ENCODE results near the gene NDC80. TPM values are rescaled to one million over a fixed set of nuclear protein-coding genes. Genes with fewer than 3 reads are reported as not detected.
A peak's percentile ranks its signal among the peaks of the same experiment; 100 is the strongest.
"Not testable (repeated sequence)": the region's sequence is repeated elsewhere in the genome, so short reads cannot be mapped to it uniquely, and the experiment has no call there.

Gene NDC80
- total RNA-seq: 0.91 TPM

DNA sequence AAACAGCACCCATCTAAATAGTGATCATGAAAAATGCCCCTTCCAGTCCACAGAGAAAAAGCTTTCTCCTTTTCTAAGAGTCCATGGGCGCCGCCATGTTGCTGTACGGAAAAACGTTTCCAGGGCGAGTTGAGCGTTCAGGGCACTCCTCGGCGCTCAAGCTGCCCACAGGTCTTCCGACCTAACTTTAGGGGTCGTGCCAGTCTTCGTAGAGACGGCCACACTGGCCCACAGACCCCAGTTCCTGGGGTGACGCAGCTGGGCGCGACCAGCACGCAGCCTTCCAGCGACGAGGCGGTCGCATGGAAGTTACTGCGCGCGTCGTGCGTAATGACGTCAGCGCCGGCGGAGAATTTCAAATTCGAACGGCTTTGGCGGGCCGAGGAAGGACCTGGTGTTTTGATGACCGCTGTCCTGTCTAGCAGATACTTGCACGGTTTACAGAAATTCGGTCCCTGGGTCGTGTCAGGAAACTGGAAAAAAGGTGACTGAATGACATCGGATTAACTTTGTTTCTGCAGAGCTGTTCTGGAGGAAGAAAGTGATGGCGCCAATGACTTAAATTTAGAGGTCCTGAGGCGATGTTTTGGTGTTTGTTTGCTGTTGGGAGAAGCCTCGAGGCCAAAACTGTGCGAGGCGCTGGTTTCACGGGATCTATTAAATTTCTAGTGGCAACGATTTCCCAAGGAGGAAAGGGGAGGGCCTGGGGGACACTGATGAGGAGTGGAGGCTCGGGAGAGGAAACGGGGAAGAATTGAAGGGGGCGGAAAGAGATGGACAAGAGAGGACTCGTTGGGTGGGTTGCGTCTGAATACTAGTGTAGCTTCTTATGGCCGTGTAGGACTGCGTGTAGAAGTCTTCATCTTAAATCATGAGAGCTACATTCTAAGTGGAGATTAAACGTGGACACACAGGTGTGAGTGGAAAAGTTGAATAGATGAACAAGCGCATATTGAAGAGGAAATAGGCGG is at the start of gene NDC80, which contains the start of gene METTL4:
TSS of gene NDC80 (plus strand) at position 358 of the 971 bp plus-strand sequence. CDS start 1,429 bp downstream, outside the sequence.
TSS of gene METTL4 (minus strand) at position 306 of the 971 bp plus-strand sequence. CDS start 4,289 bp downstream, outside the sequence.
- peak; percentile 85 for DNase-seq (ENCODE audit: low spot score)

- no peak for DNase-seq (ENCODE audit: low spot score)
Measured at GRCh38 chr18:2522112-2522511, 49.2 kb upstream of the NDC80 start.

DNA sequence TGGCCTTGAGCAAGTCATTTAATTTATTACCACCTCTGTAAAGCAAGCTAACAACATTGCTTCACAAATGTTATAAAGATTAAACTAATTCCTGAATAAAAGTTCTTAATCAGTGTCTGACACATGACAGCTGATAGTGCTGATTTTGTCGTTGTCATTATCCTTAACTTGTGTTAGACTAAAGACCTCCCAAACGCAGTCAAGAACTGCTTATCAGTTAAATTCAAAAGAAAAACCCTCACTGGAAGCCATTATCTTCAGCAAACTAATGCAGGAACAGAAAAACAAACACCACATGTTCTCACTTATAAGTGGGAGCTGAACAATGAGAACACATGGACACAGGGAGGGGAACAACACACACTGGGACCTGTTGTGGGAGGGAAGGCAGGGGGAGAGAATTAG is 46.6 kb upstream of the NDC80 start:
- DNase-seq (ENCODE audit: low spot score): not testable (repeated sequence)

GRCh38 chr18:2526329-2526728 is 45.0 kb upstream of the NDC80 start:
- no peak for DNase-seq (ENCODE audit: low spot score)

GRCh38 chr18:2529154-2529553 is 42.2 kb upstream of the NDC80 start:
- DNase-seq (ENCODE audit: low spot score): no peak

GRCh38 chr18:2531751-2532150 is 39.6 kb upstream of the NDC80 start:
- no peak for DNase-seq (ENCODE audit: low spot score)

DNA sequence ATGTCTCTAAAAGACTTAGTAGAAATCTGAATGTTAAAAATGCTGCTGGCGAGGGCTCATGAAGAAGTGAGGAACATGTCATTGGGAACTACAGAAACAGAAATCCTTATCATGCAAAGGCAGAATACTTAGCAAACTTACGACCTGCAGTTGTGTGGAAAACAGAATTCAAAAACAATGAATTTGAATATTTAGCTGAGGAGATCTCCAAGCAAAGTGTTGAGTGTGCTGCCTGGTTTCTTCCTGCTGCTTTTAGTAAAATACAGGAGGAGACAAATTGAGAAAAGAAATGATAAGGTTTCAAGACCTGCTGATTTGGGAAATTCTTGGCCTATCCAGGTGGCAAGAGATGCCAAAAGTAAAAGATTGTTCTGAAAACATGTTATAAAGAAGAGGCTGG is 38.6 kb upstream of the NDC80 start:
- no peak for DNase-seq (ENCODE audit: low spot score)

- no peak for DNase-seq (ENCODE audit: low spot score)
Measured at GRCh38 chr18:2534906-2535305, 36.5 kb upstream of the NDC80 start.

- no peak for DNase-seq (ENCODE audit: low spot score)
Measured at GRCh38 chr18:2535419-2535910, 35.9 kb upstream of the NDC80 start.

- no peak for DNase-seq (ENCODE audit: low spot score)
Measured at GRCh38 chr18:2536063-2536462, 35.3 kb upstream of the NDC80 start.

DNA sequence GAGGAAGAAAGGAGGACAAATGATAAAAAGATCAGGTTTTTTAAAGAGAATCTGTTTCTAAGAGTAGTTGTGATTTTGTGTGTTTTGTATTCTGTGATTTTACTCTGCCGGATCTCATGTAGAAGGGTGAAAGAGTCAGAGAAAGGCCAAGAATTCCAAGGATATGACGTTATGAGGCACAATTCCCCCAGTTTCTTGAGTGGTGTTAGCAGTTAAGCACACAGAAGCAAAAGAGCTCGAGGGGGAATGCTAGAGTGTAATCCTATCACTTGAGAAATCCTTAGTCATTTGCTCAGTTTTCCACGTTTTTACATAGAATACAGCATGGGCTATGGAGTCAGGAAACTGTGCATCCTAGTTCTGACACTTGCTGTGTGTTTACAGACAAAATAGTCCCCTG is 34.9 kb upstream of the NDC80 start:
- no peak for DNase-seq (ENCODE audit: low spot score)

DNA sequence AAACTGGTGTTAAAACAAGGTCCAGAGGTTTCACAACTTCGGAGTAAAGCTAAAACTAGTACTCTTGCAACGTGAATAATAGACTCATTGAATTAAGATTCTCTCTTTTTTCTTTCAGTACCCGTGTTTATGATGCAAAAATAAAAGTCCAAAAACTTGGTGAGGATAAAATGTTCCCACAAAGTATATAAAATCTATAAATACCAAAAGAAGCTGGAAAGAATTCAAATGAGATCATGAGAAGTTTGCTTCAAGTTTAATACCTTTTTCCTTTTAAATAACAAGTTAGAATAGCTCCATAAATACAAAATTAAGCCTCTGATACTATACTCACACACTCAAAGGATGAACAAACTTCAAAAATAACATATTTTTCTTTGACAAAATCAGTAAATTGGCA is 34.1 kb upstream of the NDC80 start:
- no peak for DNase-seq (ENCODE audit: low spot score)

- no peak for DNase-seq (ENCODE audit: low spot score)
Measured at GRCh38 chr18:2538236-2538635, 33.1 kb upstream of the NDC80 start.

- no peak for DNase-seq (ENCODE audit: low spot score)
Measured at GRCh38 chr18:2538844-2539243, 32.5 kb upstream of the NDC80 start.

DNA sequence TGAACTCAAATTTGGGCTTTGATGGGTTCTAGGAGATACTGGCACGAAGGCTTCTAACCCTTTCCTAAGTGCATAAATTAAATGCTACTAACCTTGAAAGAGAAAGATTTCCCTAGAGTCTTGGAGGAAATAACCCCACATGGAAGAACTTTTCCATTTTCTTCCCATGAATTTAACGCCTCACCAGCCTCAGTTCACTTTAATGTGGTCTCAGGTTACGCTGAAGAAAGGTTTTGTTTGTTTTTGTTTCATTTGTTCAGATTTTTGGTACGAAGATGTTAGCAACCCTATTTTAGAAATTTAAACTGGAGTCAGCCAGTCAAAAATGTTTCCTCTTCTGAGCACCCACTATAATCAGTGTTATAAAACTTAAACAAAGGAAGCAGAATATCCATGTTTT is 30.8 kb upstream of the NDC80 start:
- no peak for DNase-seq (ENCODE audit: low spot score)

DNA sequence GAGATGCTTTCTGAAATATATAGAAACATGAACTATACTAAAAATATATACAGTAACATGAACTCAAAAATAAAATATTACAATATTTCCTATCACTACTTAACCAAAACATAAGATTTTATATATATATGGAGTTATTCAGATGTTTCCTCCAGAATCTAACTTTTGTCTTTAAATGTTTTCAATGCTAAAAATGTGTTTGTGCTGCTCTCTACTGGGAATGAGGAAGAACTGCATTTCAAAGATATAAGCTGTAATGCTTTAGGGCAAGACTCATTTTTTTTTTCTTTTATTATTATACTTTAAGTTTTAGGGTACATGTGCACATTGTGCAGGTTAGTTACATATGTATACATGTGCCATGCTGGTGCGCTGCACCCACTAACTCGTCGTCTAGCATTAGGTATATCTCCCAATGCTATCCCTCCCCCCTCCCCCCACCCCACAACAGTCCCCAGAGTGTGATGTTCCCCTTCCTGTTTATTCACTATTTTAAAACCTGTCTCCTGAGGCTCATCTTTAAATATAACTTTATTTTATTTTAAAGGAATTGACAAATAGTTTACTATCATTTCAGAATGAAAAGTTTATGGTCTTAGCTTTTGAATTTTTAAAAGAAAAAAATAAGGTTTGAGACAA is 29.3 kb upstream of the NDC80 start:
- DNase-seq (ENCODE audit: low spot score): not testable (repeated sequence)

DNA sequence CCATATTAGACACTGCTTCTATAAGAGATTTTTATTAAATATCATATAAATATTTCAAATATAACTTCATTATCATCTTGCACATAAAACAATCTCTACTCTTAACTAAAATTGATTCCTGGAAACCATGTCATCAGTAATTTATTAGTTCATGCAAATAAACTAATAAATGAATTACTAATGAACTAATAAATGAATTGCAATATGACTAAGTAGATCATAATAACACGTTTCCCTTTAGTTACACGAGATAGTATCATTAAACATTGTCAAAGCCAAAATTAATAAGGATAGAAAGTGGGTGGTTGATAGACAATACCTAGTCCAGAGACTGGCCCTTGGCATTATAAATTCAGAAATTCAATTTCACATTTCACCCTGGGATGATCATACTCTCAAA is 26.2 kb upstream of the NDC80 start:
- no peak for DNase-seq (ENCODE audit: low spot score)

GRCh38 chr18:2547477-2548087 is 23.8 kb upstream of the NDC80 start:
- DNase-seq (ENCODE audit: low spot score): no peak

- no peak for DNase-seq (ENCODE audit: low spot score)
Measured at GRCh38 chr18:2549462-2549861, 21.9 kb upstream of the NDC80 start.

GRCh38 chr18:2551425-2551824 is 19.9 kb upstream of the NDC80 start:
- no peak for DNase-seq (ENCODE audit: low spot score)

DNA sequence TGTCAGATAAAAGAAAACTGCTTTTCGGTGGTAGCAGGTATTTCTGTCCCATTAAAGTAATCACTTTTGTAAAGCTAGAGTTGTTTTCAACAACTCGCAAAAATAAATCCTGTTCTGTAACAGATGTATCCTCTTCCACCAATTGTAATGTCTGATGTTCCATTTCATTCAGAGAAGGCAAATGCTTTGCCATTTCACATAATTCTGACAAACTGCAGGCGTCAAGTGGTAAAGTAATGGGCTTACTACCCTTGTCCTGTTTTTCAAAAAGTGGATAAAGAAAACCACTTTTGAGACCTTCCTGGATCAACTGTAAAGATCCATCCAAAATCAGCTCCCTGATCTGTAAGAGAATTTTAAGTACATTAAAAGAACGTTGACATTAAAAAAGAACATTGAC is 16.7 kb upstream of the NDC80 start:
- DNase-seq (ENCODE audit: low spot score): no peak

DNA sequence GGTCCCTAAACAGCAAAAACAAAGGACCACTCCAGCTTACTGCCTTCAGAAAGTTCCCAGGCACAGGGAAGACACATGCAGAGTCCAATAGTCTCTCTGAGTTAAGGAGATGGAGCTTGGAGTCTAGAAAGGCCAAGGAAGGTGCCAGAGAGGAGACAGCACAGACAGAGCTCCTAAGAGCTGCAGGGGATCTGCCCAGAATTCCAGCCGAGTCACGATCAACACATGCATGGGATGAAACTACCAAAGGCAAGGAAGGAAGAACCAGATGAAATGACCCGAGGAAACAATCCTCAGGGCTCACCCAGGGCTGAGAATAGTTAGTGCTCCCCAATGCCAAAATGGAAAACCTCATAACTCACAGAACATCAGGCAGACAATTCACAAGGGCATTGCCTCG is 15.5 kb upstream of the NDC80 start:
- no peak for DNase-seq (ENCODE audit: low spot score)
